Caco-2 (cell line): ENCODE data around the gene FRMPD1. TPM values are rescaled to one million over a fixed set of nuclear protein-coding genes. Genes with fewer than 3 reads are reported as not detected.

ENCODE experiments used
- BruUV-seq: library from RNA; stranded (reverse); fragments of 400-500 nt; replicated peaks from 2 replicates; lab custom pipeline; 2021; lab: Mats Ljungman, UMichigan
- CTCF ChIA-PET: fragments of 300-600 bp; sonication (Branson Sonifier 250); formaldehyde crosslinking; loops from one replicate; lab custom pipeline; 2022; ENCODE audit warnings: antibody characterized with exemption; lab: Charles Lee
- POLR2A ChIA-PET: fragments of 300-600 bp; sonication (Branson Sonifier 250); formaldehyde crosslinking; loops from one replicate; lab custom pipeline; 2022; ENCODE audit warnings: antibody characterized with exemption; lab: Charles Lee
- DNase-seq, 2 experiments: peaks; one replicate each; pipeline versions ENCODE4 v3.0.0 to v3.0.0-alpha.2; 2020 to 2022
- H3K27me3 ChIP-seq: replicated peaks from 2 replicates; pipeline ENCODE4 v1.6.0; 2011; ENCODE audit warnings: low read length; ENCODE audit not compliant: control insufficient read depth, insufficient read depth
- H3K36me3 ChIP-seq: 2 replicates; pipeline ENCODE4 v1.5.1; 2011; ENCODE audit warnings: low read length; ENCODE audit not compliant: control insufficient read depth, insufficient read depth
- H3K4me1 ChIP-seq: fragments of 250-450 bp; sonication (Bioruptor Pico); 2 replicates; pipeline ENCODE4 v1.5.1; 2020; ENCODE audit warnings: mild to moderate bottlenecking
- H3K4me3 ChIP-seq: 2 replicates; pipeline ENCODE4 v1.5.1; 2011; ENCODE audit warnings: low read depth, mild to moderate bottlenecking, control low read depth, low read length
- H3K9me3 ChIP-seq: fragments of 250-450 bp; sonication (Bioruptor Pico); 2 replicates; pipeline ENCODE4 v1.5.1; 2020; ENCODE audit warnings: mild to moderate bottlenecking, moderate library complexity
- H3K27ac Mint-ChIP-seq: one replicate; pipeline ENCODE4 v1.8.0; 2022; ENCODE audit warnings: mixed read lengths; ENCODE audit not compliant: unreplicated experiment
- H3K27me3 Mint-ChIP-seq: one replicate; pipeline ENCODE4 v1.8.0; 2022; ENCODE audit warnings: mixed read lengths; ENCODE audit not compliant: insufficient read depth, unreplicated experiment
- H3K36me3 Mint-ChIP-seq: one replicate; pipeline ENCODE4 v1.8.0; 2022; ENCODE audit warnings: mild to moderate bottlenecking, mixed read lengths; ENCODE audit not compliant: insufficient read depth, unreplicated experiment
- H3K4me1 Mint-ChIP-seq: one replicate; pipeline ENCODE4 v1.8.0; 2022; ENCODE audit warnings: low read depth, mixed read lengths; ENCODE audit not compliant: unreplicated experiment
- H3K4me3 Mint-ChIP-seq: one replicate; pipeline ENCODE4 v1.8.0; 2022; ENCODE audit warnings: mild to moderate bottlenecking, moderate library complexity, mixed read lengths; ENCODE audit not compliant: unreplicated experiment
- H3K9me3 Mint-ChIP-seq: one replicate; pipeline ENCODE4 v1.8.0; 2022; ENCODE audit warnings: mixed read lengths; ENCODE audit not compliant: unreplicated experiment
- intact Hi-C: fragments of 100-400 bp; cut with micrococcal nuclease; formaldehyde crosslinking; loops from one replicate; pipeline ENCODE4 v1.10.0; 2022; ENCODE audit not compliant: unreplicated experiment
- total RNA-seq: library from RNA; stranded (reverse); gene quantifications from 2 replicates; pipeline ENCODE4 v1.2.3, GENCODE V29; 2022
- TF ChIP-seq, protein P1 (sequence below), 2 experiments: fragments of 200-600 bp in 1 of 2; IDR thresholded peaks; 1 replicate in 1 of 2; 2 replicates in 1 of 2; pipeline versions ENCODE4 v1.5.1 to v1.8.0; 2011 to 2022; ENCODE audit warnings: antibody characterized with exemption in 1 of 2, control low read depth in 1 of 2, inconsistent platforms in 1 of 2, low read depth in 1 of 2, low read length in 1 of 2, mild to moderate bottlenecking in 1 of 2, moderate library complexity in 1 of 2; ENCODE audit not compliant: insufficient read depth in 1 of 2, severe bottlenecking in 1 of 2, unreplicated experiment in 1 of 2

The FRMPD1 gene
- total RNA-seq, 1 experiment from 2014 or later, result not detected

DNA sequence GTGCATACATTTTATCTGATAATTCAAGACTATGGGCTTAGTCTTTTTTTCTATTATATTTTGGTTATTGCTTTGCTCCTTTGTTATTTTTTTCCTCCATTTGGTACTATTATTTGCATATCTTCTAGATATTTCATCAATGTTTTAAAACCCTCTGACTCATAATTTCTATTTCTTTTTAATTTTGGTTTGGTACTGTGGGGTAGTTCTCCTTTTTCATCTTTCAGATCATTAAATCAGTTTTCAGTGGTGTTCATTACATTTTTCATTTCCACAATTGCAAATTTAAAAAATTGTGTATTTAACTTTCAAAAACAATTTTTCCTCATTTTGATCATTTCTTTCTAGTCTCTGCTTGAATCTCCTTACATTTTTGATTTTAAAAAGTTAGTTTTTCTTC is 7.5 kb upstream of the FRMPD1 start:
- no TSS peak for BruUV-seq
- ChIA-PET POLR2A (no interaction called here), CTCF (no interaction called here)
- no peaks in the 10 kb centered on the region for H3K9me3 ChIP-seq
- Mint-ChIP-seq H3K4me3 (no peak overlapping the region), H3K36me3 (no peaks in the 10 kb centered on the region), H3K9me3 (no peaks in the 10 kb centered on the region), H3K4me1 (no peaks in the 10 kb centered on the region), H3K27me3 (peaks cover 23% of the 10 kb centered on the region), H3K27ac (no peak overlapping the region)
- H3K27me3 ChIP-seq, result no peaks in the 10 kb centered on the region; the same call in 1 of the 2 replicates
- DNase-seq, result no peak
- no peaks in the 10 kb centered on the region for H3K36me3 ChIP-seq
- no peaks in the 10 kb centered on the region for H3K4me1 ChIP-seq
- intact Hi-C loops, result no loop called here
- no peak overlapping the region for H3K4me3 ChIP-seq
- TF ChIP-seq, protein P1, sequence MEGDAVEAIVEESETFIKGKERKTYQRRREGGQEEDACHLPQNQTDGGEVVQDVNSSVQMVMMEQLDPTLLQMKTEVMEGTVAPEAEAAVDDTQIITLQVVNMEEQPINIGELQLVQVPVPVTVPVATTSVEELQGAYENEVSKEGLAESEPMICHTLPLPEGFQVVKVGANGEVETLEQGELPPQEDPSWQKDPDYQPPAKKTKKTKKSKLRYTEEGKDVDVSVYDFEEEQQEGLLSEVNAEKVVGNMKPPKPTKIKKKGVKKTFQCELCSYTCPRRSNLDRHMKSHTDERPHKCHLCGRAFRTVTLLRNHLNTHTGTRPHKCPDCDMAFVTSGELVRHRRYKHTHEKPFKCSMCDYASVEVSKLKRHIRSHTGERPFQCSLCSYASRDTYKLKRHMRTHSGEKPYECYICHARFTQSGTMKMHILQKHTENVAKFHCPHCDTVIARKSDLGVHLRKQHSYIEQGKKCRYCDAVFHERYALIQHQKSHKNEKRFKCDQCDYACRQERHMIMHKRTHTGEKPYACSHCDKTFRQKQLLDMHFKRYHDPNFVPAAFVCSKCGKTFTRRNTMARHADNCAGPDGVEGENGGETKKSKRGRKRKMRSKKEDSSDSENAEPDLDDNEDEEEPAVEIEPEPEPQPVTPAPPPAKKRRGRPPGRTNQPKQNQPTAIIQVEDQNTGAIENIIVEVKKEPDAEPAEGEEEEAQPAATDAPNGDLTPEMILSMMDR (IDR thresholded peaks at IDR 0.05; ENCODE audit: insufficient read depth in 1 of 2, low read depth in 1 of 2, low read length in 1 of 2, severe bottlenecking in 1 of 2, unreplicated experiment in 1 of 2), result no peak

DNA sequence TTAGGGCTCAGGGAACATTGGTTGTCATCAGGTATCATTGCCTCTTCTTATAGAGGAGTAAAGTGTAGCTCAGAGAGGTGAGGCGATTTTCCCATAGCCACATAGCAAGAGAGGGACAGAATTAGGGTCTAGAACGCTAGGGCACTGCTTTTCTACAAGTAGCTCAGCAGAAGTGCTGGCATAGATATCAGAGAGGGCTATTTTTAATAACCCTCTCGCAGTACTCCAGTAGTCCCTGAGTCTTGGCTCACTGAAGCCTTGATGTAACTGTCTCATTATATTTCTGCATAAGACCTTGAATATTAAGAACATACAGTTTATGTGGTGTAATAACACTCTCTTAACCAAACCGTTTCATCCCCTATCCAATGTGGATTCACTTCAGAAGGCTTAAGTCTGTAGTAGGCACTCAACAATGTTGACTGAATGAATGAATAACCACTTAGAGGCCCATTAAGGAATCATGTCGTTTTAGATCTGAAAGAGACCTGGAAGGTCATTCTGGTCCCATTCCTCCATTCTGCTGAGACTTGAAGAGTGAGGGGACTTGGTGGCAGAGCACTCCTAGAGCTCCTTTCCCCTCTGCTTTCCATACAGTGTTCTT is 4.7 kb upstream of the FRMPD1 start:
- H3K27me3 Mint-ChIP-seq, result peaks cover 35% of the 10 kb centered on the region
- H3K4me3 Mint-ChIP-seq, result no peak overlapping the region
- H3K9me3 Mint-ChIP-seq, result no peaks in the 10 kb centered on the region
- BruUV-seq, result no TSS peak
- H3K27ac Mint-ChIP-seq, result no peak overlapping the region
- no peaks in the 10 kb centered on the region; the same call in 1 of the 2 replicates for H3K4me1 ChIP-seq
- no peaks in the 10 kb centered on the region for H3K9me3 ChIP-seq
- no peak for DNase-seq
- POLR2A ChIA-PET, result no interaction called here
- CTCF ChIA-PET, result no interaction called here
- no peaks in the 10 kb centered on the region for H3K36me3 Mint-ChIP-seq
- TF ChIP-seq, protein P1 (IDR thresholded peaks at IDR 0.05; ENCODE audit: insufficient read depth in 1 of 2, low read depth in 1 of 2, low read length in 1 of 2, severe bottlenecking in 1 of 2, unreplicated experiment in 1 of 2), result no peak
- no peaks in the 10 kb centered on the region; the same call in 1 of the 2 replicates for H3K27me3 ChIP-seq
- no peak overlapping the region for H3K4me3 ChIP-seq
- H3K36me3 ChIP-seq, result no peaks in the 10 kb centered on the region
- H3K4me1 Mint-ChIP-seq, result no peaks in the 10 kb centered on the region
- intact Hi-C loops, result loop anchor here (5.0 kb wide), 1 partner anchor 64 kb away; no protein-coding TSS in a partner anchor

DNA sequence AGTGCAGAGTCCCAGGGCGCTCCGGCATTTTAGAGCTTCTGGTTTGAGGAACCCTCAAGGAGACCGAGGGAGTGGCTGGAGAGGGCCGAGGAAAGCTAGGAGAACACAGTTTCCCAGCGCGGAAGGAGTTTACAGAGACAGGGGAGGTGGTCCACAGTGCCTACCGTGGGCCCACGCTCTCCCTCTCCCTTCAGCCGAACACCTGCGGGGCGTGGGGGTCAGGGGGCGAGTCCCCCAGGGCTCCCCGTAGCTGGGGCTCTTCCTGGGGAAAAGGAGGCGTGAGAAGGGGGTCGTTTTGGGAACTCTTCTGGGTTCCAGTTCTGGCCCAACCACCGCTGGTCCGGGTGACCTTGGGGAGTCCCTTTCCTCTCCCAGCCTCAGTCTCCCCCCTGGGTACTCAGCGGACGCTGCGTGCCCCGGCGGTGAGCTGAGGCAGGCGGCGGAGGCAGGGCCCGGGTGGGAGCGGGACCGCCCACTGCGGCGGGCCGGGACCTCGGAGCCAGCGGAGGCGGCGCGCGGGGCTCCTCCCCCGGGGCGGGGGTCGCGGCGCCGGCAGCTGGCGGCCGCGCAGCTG is 368 bp upstream of the FRMPD1 start:
- ChIA-PET CTCF (interaction anchor here (0.7 kb wide), 2 partner anchors 891 to 1214 kb away, joined by 3 read pairs; no protein-coding TSS in a partner anchor), POLR2A (no interaction called here)
- H3K27me3 ChIP-seq, result peaks cover 1% of the 10 kb centered on the region
- TF ChIP-seq, protein P1 (IDR thresholded peaks at IDR 0.05; ENCODE audit: insufficient read depth in 1 of 2, low read depth in 1 of 2, low read length in 1 of 2, severe bottlenecking in 1 of 2, unreplicated experiment in 1 of 2), result no peak
- no peaks in the 10 kb centered on the region for H3K36me3 ChIP-seq
- peak overlapping the region; percentile 33 for H3K4me3 ChIP-seq
- Mint-ChIP-seq H3K27me3 (peaks cover 37% of the 10 kb centered on the region), H3K4me1 (no peaks in the 10 kb centered on the region), H3K36me3 (no peaks in the 10 kb centered on the region), H3K4me3 (peak overlapping the region; percentile 71), H3K27ac (no peak overlapping the region), H3K9me3 (no peaks in the 10 kb centered on the region)
- no TSS peak for BruUV-seq
- DNase-seq, result no peak
- intact Hi-C loops, result loop anchor here (5.0 kb wide), 2 partner anchors 52 to 58 kb away; partner anchors contain the start of gene TOMM5
- peaks cover 4% of the 10 kb centered on the region for H3K4me1 ChIP-seq
- H3K9me3 ChIP-seq, result no peaks in the 10 kb centered on the region
